Measurements from ENCODE around the gene XKR3.
"Not testable (repeated sequence)": the region's sequence is repeated elsewhere in the genome, so short reads cannot be mapped to it uniquely, and the experiment has no call there.

XKR3 gene

DNA sequence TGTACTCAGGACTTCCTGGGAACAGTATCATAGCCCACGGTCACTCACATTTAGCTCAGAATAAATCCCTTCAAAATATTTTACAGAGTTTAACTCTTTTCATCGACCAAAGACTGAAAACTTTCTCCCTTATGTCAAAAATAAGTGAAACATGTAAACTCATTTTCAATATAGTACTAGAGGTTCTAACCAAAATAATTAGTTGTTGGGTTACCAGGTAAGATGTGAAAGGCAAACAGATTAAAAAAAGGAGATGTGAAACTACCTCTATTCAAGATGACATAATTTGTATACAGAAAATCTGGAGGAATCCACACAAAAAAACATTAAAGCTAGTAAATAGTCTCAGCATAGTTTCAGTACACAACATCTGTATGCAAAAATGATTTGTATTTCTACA, 20.3 kb downstream of the XKR3 start:
- no peak for DNase-seq (ENCODE audit: low spot score)

DNA sequence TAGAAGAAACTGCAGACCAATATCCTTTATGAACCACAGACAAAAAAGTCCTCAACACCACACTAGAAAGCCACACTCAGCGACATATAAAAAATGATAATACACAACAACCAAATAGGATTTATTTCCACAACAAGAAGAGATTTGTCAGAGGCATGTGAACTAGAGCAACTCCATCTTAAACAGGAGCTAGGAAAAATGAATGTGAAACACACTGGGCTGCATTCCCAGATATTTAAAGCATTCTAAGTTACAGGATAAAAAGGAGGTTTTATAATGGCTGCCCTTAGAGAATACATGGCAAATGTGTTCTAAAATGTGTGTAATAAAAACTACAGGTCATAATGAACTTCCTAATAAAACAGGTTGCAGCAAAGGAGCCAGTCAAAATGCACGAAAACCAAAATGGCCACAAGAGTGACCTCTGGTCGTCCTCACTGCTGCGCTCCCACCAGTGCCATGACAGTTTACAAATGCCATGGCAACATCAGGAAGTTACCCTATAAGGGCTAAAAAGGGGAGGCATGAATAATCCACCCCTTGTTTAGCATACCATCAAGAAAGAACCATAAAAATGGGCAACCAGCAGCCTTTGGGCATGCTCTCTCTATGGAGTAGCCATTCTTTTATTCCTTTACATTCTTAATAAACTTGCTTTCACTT, 21.8 kb downstream of the XKR3 start:
- no peak for DNase-seq (ENCODE audit: low spot score)

DNA sequence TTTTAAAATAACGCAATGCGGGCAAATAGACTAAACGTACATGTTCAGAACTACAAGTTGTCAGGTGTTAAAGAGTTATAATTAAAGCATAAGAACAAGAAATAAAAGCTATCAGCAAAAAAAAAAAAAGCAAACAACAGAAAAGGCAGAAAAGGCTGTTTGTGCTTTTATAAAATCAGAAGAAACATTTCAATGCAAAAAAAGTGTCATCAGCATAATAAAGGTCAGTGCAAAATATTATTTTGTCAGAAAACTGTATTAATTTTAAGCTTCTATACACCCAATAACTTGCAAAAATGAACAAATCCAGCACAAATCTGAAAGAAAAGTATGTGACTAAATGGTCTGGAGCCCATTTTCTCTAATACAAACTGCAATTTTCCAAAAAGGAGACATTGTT, 23.6 kb downstream of the XKR3 start:
- DNase-seq (ENCODE audit: low spot score): no peak

DNA sequence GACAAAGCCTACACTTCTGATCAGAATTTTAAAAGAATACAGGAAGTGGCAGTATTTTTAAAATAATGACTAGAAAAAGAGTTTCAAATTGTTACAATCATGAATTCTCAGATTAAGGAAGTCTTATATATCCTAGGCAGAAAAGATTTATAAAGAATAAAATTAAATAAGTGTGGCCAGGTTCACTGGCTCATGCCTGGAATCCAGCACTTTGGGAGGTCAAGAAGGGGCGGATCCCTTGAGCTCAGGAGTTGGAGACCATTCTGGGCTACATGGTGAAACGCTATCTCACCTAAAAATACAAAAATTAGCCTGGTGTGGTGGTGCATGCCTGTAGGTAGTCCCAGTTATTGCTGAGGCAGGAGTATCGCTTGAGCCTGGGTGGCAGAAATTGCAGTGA, 24.1 kb downstream of the XKR3 start:
- DNase-seq (ENCODE audit: low spot score): no peak

DNA sequence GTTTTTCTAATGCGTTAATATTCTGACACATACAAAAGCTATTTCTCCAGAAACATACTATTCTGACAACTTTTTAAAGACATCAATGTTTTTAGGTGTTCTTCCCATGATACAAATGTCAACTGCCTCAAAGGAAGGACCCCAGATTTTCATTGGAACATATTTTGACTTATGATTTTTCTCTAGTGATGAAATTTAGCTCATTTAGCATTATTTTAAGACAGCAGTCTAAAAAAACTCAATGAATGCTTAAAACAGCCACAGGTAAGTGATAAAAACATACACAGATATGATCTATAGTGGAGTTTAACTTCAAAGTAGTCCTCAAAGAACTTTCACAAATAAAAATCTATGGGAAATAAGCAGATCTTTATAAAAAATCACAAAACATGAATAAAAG, 24.9 kb downstream of the XKR3 start:
- no peak for DNase-seq (ENCODE audit: low spot score)

DNA sequence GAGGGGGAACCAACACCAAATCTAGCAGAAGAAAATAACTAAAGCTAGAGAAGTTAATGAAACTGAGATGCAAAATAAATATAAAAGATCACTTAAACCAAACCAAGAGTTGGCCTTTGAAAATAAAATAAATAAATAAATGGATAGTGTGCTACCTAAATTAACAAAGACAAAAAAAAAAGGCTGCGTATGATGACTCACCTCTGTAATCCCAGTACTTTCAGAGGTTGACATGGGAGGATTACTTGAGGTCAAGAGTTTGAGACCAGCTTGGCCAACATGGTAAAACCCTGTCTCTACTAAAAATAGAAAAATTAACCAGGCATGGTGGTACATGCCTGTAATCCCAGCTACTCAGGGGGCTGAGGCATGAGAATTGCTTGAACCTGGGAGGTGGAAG, 29.7 kb downstream of the XKR3 start:
- DNase-seq (ENCODE audit: low spot score): not testable (repeated sequence)

DNA sequence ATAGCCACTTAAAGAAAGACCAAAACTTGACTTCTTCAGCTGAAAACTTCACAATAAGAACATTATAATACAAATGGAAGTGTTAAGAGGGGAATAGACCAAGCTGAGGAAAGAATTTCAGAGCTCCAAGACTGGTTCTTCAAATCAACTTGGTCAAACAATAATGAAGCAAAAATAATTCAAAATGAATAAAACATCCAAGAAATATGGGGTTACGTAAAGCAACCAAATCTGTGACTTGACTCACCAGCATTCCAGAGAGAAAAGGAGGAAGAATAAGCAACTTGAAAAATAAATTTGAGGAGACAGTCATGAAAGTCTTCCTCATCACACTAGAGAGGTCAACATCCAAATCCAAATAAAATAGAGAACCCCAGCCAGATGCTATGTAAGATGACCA, 31.4 kb downstream of the XKR3 start:
- no peak for DNase-seq (ENCODE audit: low spot score)

DNA sequence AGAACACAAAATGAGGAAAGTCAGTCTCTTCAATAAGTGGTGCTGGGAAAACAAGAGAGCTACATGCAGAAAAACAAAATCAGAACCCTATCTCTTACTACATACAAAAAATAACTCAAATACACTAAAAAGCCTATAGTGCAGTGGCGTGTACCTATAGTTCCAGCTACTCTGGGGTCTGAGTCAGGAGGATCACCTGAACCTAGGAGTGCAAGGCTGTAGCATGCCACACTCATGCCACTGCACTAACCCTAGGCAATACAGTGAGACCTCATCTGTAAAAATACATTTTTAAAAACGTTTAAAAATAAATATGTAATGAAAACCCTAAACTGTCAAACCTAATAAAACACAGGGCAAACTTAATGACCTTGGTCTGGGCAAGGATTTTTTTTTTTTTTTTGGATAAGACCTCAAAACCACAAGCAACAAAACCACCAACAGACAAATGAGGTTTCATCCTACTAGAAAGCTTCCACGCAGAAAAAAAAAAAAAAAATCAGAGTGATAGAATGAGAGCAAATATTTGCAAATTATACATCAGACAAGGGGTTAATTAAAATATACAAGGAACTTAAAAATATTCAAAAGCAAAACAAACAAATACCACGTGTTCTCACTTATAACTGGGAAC, 35.2 kb downstream of the XKR3 start:
- no peak for DNase-seq (ENCODE audit: low spot score)

DNA sequence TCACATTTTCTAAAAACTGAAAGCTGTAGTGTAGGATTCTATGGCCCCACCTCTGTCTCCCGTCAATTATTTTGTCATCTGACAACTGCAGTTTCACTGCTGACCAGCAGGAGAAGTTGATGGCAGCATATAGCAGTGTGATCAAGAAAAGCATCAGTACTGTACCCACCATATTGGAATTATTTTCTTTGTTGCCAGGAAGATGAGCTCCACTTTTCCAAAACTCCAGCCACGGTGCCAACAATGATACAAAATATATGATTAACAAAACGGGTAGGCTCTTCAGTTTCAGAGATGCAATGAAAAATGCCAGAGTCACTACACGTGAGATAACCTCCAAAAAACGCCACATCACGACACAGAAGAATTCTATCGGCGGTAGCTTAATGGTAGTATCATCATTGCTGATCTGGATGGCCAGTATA, 41.3 kb downstream of the XKR3 start:
- peak; percentile 49 for DNase-seq (ENCODE audit: low spot score)

DNA sequence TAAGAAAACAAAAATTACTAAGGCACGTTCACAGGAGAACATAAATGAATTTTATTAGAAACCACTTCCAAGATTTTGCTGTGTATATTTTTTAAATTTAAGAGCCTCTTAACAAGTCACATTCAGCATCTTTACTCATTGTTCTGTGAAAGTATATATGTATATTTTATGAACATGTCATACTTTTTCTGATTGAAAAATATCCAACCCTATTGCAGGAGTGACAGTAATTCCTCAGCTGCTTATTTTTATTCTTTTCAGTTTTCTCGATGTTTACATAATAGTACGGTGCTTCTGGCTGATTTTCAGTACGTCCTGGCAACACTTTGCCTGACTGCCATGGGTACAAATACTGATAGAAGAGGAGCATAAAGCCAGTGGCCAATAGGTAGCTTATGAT, 41.8 kb downstream of the XKR3 start:
- DNase-seq (ENCODE audit: low spot score): no peak

DNA sequence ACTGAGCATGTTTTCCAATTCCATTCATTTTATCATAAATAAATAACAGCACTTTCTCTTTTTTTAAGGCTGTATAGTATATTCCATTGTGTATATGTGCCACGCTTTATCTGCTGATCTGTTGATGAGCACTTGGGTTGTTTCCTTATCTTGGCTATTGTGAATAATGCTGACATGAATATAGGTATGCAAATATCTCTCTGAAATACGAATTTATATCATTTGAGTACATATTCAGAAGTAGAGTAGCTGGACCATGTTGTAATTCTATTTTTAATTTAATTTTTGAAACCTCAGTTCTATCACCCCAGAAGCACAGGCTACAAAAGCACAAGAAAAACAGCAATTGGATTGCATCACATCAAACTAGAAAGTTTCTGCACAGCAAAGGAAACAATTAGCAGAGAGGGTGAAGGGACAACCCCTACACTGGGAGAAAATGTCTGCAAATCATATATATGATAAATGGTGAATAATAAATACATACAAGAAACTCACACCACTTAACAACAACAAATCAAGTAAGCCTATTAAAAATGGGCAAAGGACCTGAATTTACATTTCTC, 43.4 kb downstream of the XKR3 start:
- DNase-seq (ENCODE audit: low spot score): no peak

DNA sequence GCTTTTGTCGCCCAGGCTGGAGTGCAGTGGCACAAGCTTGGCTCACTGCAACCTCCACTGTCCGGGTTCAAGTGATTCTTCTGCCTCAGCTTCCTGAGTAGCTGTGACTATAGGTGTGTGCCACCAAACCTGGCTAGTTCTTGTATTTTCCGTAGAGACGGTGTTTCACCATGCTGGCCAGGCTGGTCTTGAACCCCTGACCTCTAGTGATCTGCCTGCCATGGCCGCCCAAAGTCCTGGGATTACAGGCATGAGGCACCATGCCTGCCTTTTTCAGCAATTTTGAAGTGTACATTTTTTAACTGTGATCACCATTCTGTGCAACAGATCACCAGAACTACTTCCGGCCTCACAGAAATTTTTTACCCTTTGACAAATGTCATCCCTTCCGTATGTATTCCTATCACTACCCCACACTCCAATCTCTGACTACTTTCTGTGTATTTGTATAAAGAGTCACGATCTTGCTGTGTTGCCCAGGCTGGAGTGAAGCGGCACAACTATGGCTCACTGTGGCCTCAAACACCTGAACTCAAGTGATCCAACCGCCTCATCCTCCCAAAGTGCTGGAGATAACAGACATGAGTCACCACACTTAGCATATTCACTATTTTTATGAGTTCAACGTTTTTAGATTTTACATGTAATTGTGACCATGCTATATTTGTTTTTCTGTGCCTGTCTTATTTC, 44.0 kb downstream of the XKR3 start:
- DNase-seq (ENCODE audit: low spot score): no peak

DNA sequence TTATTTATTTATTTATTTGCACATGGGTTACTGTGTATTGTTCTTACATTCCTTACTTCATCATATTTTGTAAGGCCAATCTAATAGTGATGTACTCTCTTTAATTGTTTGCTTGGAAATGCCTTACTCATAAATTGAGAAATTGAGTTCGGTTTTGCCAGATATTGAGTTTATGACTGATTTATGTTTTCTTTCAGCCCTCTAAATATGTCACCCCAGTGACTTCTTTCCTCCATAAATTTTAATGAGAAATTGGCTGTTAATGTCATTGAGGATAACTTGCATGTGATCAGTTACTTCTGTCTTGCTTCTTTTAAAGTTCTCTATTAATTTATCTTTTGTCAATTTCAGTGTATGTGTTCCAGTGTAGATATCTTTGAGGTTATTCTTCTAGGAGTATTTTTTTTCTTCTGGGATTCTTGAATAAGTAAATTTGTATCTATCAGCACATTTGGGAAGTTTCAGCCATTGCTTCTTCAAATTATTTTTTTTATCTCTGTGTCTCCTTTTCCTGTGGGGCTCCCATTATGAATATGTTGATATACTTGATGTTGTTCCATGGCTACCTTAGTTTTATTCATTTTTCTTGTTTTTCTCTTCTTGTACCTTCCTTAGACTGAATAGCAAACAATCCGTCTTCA, 47.8 kb downstream of the XKR3 start:
- DNase-seq (ENCODE audit: low spot score): no peak

DNA sequence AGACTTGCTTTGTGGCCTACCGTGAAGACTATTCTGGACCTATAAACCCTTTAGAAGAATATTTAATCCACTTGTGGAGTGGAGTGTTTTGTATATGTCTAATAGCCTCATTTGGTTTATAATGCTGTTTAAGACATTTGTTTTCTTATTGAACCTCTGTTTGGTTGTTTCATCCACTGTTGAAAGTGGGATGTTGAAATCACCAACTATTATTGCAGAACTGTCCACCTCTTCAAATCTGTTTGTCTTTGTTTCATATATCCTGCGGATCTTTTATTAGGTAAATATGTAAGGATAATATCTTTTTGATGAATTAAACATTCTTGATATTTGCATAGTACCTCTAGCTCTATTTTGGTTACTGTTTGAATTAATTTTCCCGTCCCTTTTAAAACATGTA, 49.1 kb downstream of the XKR3 start:
- no peak for DNase-seq (ENCODE audit: low spot score)

DNA sequence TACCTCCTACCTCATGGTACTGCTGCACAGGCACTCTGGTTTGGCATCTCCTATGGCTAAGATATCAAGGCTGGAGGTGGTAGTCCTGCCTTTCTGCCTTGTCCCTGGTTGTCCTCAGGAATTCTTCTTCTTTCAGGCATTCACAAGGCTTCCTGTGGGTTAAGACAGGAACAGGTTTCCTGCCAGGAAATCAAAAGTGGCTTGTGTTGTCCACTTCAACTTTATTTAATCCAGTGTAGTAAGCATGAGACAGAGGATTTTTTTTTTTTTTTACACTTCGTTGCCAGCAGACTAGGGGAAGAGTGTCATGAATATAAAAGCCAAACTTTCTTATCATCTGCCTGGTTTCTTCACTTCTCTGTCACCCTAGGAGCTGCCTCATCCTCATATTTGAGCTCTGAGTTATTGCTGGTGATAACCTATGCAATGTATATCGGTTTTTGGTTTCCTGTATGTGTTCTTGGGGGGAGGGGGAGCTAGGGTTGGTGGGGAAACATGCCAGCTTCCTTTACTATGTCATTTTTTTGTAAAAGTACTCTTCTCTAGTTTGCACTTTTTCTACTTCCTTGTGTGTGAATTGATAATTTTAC, 50.2 kb downstream of the XKR3 start:
- no peak for DNase-seq (ENCODE audit: low spot score)

DNA sequence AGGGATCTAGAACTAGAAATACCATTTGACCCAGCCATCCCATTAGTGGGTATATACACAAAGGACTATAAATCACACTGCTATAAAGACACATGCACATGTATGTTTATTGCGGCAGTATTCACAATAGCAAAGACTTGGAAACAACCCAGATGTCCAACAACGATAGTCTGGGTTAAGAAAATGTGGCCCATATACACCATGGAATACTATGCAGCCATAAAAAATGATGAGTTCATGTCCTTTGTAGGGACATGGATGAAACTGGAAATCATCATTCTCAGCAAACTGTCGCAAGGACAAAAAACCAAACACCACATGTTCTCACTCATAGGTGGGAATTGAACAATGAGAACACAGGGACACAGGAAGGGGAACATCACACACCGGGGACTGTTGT, 53.6 kb downstream of the XKR3 start:
- not testable (repeated sequence) for DNase-seq (ENCODE audit: low spot score)

DNA sequence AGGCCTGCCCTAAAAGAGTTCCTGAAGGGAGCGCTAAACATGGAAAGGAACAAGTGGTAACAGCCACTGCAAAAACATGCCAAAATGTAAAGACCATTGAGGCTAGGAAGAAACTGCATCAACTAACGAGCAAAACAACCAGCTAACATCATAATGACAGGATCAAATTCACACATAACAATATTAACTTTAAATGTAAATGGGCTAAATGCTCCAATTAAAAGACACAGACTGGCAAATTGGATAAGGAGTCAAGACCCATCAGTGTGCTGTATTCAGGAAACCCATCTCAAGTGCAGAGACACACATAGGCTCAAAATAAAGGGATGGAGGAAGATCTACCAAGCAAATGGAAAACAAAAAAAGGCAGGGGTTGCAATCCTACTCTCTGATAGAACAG, 57.3 kb downstream of the XKR3 start:
- not testable (repeated sequence) for DNase-seq (ENCODE audit: low spot score)

DNA sequence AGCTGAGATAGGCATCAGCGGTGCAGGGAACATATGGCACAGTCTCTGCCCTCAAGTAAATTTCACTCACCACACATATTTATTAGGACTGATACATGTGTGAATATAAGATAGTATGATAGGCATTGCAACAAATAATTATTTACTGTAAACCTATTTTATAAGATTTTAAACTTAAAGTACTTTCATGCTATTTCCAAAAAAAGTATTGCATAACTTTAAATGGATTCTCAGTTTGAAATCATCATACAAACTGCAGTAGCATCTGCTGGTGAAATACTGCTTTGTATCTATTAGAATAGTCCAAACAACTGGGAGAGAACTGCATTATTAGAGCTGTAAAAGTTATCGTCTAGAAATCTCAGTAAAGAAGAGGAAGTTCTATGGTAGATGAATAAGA, 63.0 kb downstream of the XKR3 start:
- not testable (repeated sequence) for DNase-seq (ENCODE audit: low spot score)

DNA sequence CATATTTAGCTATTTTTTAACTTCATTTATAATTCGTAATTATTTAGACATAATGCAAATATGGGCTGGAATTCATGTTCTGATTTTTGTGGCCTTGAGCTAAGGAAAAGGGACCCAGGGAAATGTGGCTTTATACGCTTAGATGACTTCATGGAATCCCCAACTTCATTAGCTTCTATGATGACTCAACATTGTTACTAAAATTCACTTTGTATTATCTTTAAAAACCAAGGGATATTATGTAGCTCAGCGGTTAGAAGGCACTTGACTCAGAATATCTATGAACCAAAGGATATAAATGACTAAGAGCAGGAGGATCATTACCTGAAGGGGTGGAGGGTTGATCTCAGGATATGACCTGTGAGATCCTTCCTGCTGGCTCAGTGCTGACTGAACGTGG, 64.8 kb downstream of the XKR3 start:
- DNase-seq (ENCODE audit: low spot score): not testable (repeated sequence)

DNA sequence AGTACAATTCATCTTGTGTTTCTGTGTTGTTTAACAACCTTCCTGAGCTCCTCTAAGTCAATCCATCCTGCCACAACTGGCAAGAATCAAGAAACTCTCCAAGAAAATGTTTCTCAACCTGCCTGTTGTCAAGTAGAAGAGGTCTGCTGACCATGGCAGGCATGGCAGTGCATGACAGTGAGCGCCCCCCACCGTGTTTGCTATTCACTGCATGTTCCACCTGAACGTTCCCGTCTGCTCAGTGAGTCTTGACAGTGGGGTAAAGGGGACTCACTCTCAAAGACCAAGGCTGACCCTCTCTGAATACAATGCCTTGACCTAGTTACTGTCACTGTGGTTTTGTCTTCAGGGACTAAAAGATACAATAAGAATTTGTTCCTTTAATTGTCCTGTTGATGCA, 75.9 kb downstream of the XKR3 start:
- DNase-seq (ENCODE audit: low spot score): not testable (repeated sequence)

DNA sequence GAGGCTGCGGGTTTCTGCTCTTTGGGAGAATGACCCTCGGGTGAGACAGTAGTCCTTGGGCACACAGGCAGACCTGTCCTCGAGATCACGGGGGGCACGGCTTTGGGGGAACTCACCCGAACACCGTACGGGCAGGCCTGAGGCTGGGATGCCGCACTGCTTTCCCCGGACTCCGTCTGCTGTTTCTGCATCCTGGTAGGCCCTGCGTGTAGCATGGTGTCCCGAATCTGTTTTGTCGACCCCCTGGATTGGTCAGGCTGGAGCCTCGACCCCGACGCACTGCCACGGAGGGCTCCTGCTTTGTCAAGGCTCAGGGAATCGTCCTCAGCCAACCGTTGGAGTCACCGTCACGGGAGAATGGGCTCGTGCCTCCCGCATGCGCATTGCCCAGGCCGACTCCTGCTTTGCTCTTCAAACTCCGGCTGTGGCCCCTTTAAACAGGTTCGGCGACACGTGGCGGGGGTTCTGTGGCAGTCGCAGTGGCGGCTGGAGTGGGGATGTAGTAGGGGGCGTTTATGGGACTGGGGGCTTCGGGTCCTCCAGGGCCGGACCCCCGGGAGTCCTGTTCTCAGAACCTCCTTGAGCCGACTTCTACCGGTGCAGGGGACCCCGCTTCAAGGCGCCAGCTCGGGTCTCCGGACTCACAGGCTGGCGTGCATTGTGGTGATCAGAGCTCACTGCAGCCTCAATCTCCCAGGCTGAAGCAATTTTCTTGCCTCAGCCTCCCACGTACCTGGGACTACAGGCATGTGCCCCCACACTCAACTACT, 76.9 kb downstream of the XKR3 start:
- DNase-seq (ENCODE audit: low spot score): not testable (repeated sequence)

Measured in RKO (cell line).